CD8-positive, alpha-beta memory T cell (primary cell): Measurements from ENCODE around the gene PIGQ. TPM values are rescaled to one million over a fixed set of nuclear protein-coding genes. Genes with fewer than 3 reads are reported as not detected.

Experiments used
- CTCF ChIA-PET: fragments of 350-600 bp; sonication (Branson Sonifier 250); formaldehyde crosslinking; loops from one replicate; lab custom pipeline; 2021; ENCODE audit warnings: antibody characterized with exemption; lab: Charles Lee
- POLR2A ChIA-PET: fragments of 350-600 bp; sonication (Branson Sonifier 250); formaldehyde crosslinking; loops from one replicate; lab custom pipeline; 2021; ENCODE audit warnings: antibody characterized with exemption; lab: Charles Lee
- DNase-seq, 5 donors: peaks; one replicate each; pipeline versions ENCODE4 v3.0.0 to v3.0.0-alpha.2; 2020 to 2022; ENCODE audit warnings: mixed read lengths in 1 of 5
- H3K27ac ChIP-seq: one replicate; pipeline ENCODE4 v1.7.0; 2013; ENCODE audit warnings: low read depth, mild to moderate bottlenecking, low read length, moderate library complexity
- H3K27me3 ChIP-seq: 2 replicates; pipeline ENCODE4 v1.7.0; 2013; ENCODE audit warnings: low read length, mild to moderate bottlenecking; ENCODE audit not compliant: insufficient read depth, poor library complexity, severe bottlenecking
- H3K36me3 ChIP-seq: 2 replicates; pipeline ENCODE4 v1.7.0; 2013; ENCODE audit warnings: mild to moderate bottlenecking, low read length, moderate library complexity; ENCODE audit not compliant: insufficient read depth
- H3K4me1 ChIP-seq: 2 replicates; pipeline ENCODE4 v1.7.0; 2013; ENCODE audit warnings: mild to moderate bottlenecking, low read length, moderate library complexity; ENCODE audit not compliant: insufficient read depth
- H3K4me3 ChIP-seq: 2 replicates; pipeline ENCODE4 v1.7.0; 2013; ENCODE audit warnings: mild to moderate bottlenecking, low read length
- H3K9me3 ChIP-seq: 2 replicates; pipeline ENCODE4 v1.7.0; 2013; ENCODE audit warnings: mild to moderate bottlenecking, low read length
- H3K27ac Mint-ChIP-seq, 8 donors: one replicate each; pipeline ENCODE4 v1.8.0; 2020 to 2021; ENCODE audit warnings: mixed read lengths in 8 of 8, mild to moderate bottlenecking in 6 of 8, inconsistent platforms in 3 of 8, moderate library complexity in 3 of 8
- H3K27me3 Mint-ChIP-seq, 2 donors: one replicate each; pipeline ENCODE4 v1.8.0; 2020 to 2021; ENCODE audit warnings: mixed read lengths in 2 of 2, mild to moderate bottlenecking in 1 of 2, moderate library complexity in 1 of 2
- H3K36me3 Mint-ChIP-seq, 3 donors: one replicate each; pipeline ENCODE4 v1.8.0; 2020 to 2021; ENCODE audit warnings: mixed read lengths in 3 of 3, inconsistent platforms in 1 of 3, mild to moderate bottlenecking in 1 of 3
- H3K4me1 Mint-ChIP-seq, 3 donors: one replicate each; pipeline ENCODE4 v1.8.0; 2020 to 2021; ENCODE audit warnings: mixed read lengths in 3 of 3, inconsistent platforms in 1 of 3, mild to moderate bottlenecking in 1 of 3
- H3K4me3 Mint-ChIP-seq, 7 donors: one replicate each; pipeline ENCODE4 v1.8.0; 2020 to 2021; ENCODE audit warnings: mixed read lengths in 7 of 7, mild to moderate bottlenecking in 6 of 7, moderate library complexity in 4 of 7, inconsistent platforms in 2 of 7
- H3K9me3 Mint-ChIP-seq, 5 donors: one replicate each; pipeline ENCODE4 v1.8.0; 2020 to 2022; ENCODE audit warnings: mixed read lengths in 5 of 5, mild to moderate bottlenecking in 3 of 5, moderate library complexity in 2 of 5, inconsistent platforms in 1 of 5
- polyA plus RNA-seq: library from polyadenylated mRNA; unstranded; fragments of 300-500 nt; fragmentation: Illumina TruSeq; gene quantifications from one replicate; pipeline ENCODE4 v1.2.3, GENCODE V29; 2021
- total RNA-seq, 2 experiments: library from RNA; stranded (reverse); gene quantifications; one replicate each; pipeline ENCODE4 v1.2.3, GENCODE V29; 2021

Gene PIGQ
- total and polyA plus RNA-seq, 3 experiments from 2014 or later: 14.0 to 50.1 (median 47.4) TPM

GRCh38 chr16:622920-623280 lies 53.1 kb downstream of the PIGQ start:
- H3K4me1 Mint-ChIP-seq: no peaks in the 10 kb centered on the region
- H3K27ac Mint-ChIP-seq: no peak overlapping the region
- Histone ChIP-seq H3K4me3 (no peak overlapping the region), H3K27ac (peak overlapping the region; percentile 54), H3K36me3 (no peaks in the 10 kb centered on the region), H3K27me3 (no peaks in the 10 kb centered on the region), H3K9me3 (no peaks in the 10 kb centered on the region), H3K4me1 (no peaks in the 10 kb centered on the region)
- H3K9me3 Mint-ChIP-seq: no peaks in the 10 kb centered on the region
- CTCF ChIA-PET: no interaction called here
- no peak for DNase-seq
- POLR2A ChIA-PET: no interaction called here
- no peaks in the 10 kb centered on the region for H3K27me3 Mint-ChIP-seq
- no peak overlapping the region for H3K4me3 Mint-ChIP-seq
- peaks cover 0 to 29% (median 0%) of the 10 kb centered on the region in 3 donors for H3K36me3 Mint-ChIP-seq

- Mint-ChIP-seq H3K36me3 (peaks cover 0 to 34% (median 0%) of the 10 kb centered on the region in 3 donors), H3K4me3 (peak overlapping the region in 1 of 7 donors; percentile 50), H3K9me3 (no peaks in the 10 kb centered on the region), H3K4me1 (no peaks in the 10 kb centered on the region), H3K27ac (peak overlapping the region in 1 of 8 donors; percentile 91), H3K27me3 (no peaks in the 10 kb centered on the region)
- CTCF ChIA-PET: no interaction called here
- H3K4me1 ChIP-seq: no peaks in the 10 kb centered on the region
- POLR2A ChIA-PET: no interaction called here
- no peak for DNase-seq
- H3K4me3 ChIP-seq: no peak overlapping the region
- H3K27ac ChIP-seq: no peak overlapping the region
- no peaks in the 10 kb centered on the region for H3K36me3 ChIP-seq
- no peaks in the 10 kb centered on the region for H3K9me3 ChIP-seq
- H3K27me3 ChIP-seq: no peaks in the 10 kb centered on the region
Measured at GRCh38 chr16:624526-625070, 54.8 kb downstream of the PIGQ start.

GRCh38 chr16:625117-625976 lies 55.6 kb downstream of the PIGQ start:
- Mint-ChIP-seq H3K27ac (peak overlapping the region in 1 of 8 donors; percentile 21), H3K4me3 (no peak overlapping the region), H3K36me3 (peaks cover 0 to 34% (median 0%) of the 10 kb centered on the region in 3 donors), H3K27me3 (no peaks in the 10 kb centered on the region), H3K9me3 (no peaks in the 10 kb centered on the region), H3K4me1 (no peaks in the 10 kb centered on the region)
- ChIA-PET POLR2A (no interaction called here), CTCF (no interaction called here)
- Histone ChIP-seq H3K27ac (no peak overlapping the region), H3K36me3 (no peaks in the 10 kb centered on the region), H3K9me3 (no peaks in the 10 kb centered on the region), H3K27me3 (no peaks in the 10 kb centered on the region), H3K4me1 (no peaks in the 10 kb centered on the region), H3K4me3 (no peak overlapping the region)
- DNase-seq: no peak

- Histone ChIP-seq H3K27ac (no peak overlapping the region), H3K4me1 (no peaks in the 10 kb centered on the region), H3K36me3 (no peaks in the 10 kb centered on the region), H3K27me3 (no peaks in the 10 kb centered on the region), H3K9me3 (no peaks in the 10 kb centered on the region), H3K4me3 (no peak overlapping the region)
- CTCF ChIA-PET: no interaction called here
- peaks cover 0 to 31% (median 0%) of the 10 kb centered on the region in 3 donors for H3K36me3 Mint-ChIP-seq
- H3K4me1 Mint-ChIP-seq: no peaks in the 10 kb centered on the region
- no peak for DNase-seq
- no peak overlapping the region for H3K4me3 Mint-ChIP-seq
- no peaks in the 10 kb centered on the region for H3K9me3 Mint-ChIP-seq
- no peaks in the 10 kb centered on the region for H3K27me3 Mint-ChIP-seq
- no peak overlapping the region for H3K27ac Mint-ChIP-seq
- POLR2A ChIA-PET: no interaction called here
Measured at GRCh38 chr16:625977-626765, 56.4 kb downstream of the PIGQ start.

GRCh38 chr16:626787-627453 lies 57.2 kb downstream of the PIGQ start:
- Histone ChIP-seq H3K4me1 (no peaks in the 10 kb centered on the region), H3K4me3 (no peak overlapping the region), H3K9me3 (no peaks in the 10 kb centered on the region), H3K27me3 (no peaks in the 10 kb centered on the region), H3K36me3 (no peaks in the 10 kb centered on the region), H3K27ac (no peak overlapping the region)
- peaks cover 0 to 31% (median 0%) of the 10 kb centered on the region in 3 donors for H3K36me3 Mint-ChIP-seq
- no peaks in the 10 kb centered on the region for H3K9me3 Mint-ChIP-seq
- DNase-seq: no peak
- H3K4me3 Mint-ChIP-seq: no peak overlapping the region
- CTCF ChIA-PET: no interaction called here
- no peaks in the 10 kb centered on the region for H3K4me1 Mint-ChIP-seq
- POLR2A ChIA-PET: no interaction called here
- H3K27ac Mint-ChIP-seq: no peak overlapping the region
- H3K27me3 Mint-ChIP-seq: no peaks in the 10 kb centered on the region

GRCh38 chr16:627454-628239 lies 57.9 kb downstream of the PIGQ start:
- Mint-ChIP-seq H3K36me3 (peaks cover 0 to 31% (median 0%) of the 10 kb centered on the region in 3 donors), H3K27ac (no peak overlapping the region), H3K4me1 (no peaks in the 10 kb centered on the region), H3K27me3 (no peaks in the 10 kb centered on the region), H3K9me3 (no peaks in the 10 kb centered on the region), H3K4me3 (no peak overlapping the region)
- CTCF ChIA-PET: no interaction called here
- Histone ChIP-seq H3K9me3 (no peaks in the 10 kb centered on the region), H3K27me3 (no peaks in the 10 kb centered on the region), H3K4me3 (no peak overlapping the region), H3K27ac (no peak overlapping the region), H3K36me3 (no peaks in the 10 kb centered on the region), H3K4me1 (no peaks in the 10 kb centered on the region)
- DNase-seq: peak in 1 of 5 donors; percentile 48
- POLR2A ChIA-PET: no interaction called here

GRCh38 chr16:628321-629061 lies 58.7 kb downstream of the PIGQ start:
- Histone ChIP-seq H3K4me1 (no peaks in the 10 kb centered on the region), H3K27ac (no peak overlapping the region), H3K27me3 (no peaks in the 10 kb centered on the region), H3K4me3 (no peak overlapping the region), H3K36me3 (no peaks in the 10 kb centered on the region), H3K9me3 (no peaks in the 10 kb centered on the region)
- ChIA-PET CTCF (no interaction called here), POLR2A (no interaction called here)
- H3K36me3 Mint-ChIP-seq: peaks cover 0 to 31% (median 0%) of the 10 kb centered on the region in 3 donors
- H3K4me1 Mint-ChIP-seq: no peaks in the 10 kb centered on the region
- no peaks in the 10 kb centered on the region for H3K9me3 Mint-ChIP-seq
- H3K27ac Mint-ChIP-seq: no peak overlapping the region
- DNase-seq: no peak
- no peaks in the 10 kb centered on the region for H3K27me3 Mint-ChIP-seq
- H3K4me3 Mint-ChIP-seq: no peak overlapping the region
